NCI-H1092 (cell line): ENCODE results near the gene SEMA5B.

Source experiments
- DNase-seq: peaks from one replicate; lab custom pipeline; 2025; lab: John Stamatoyannopoulos, UW

Gene SEMA5B

GRCh38 chr3:122892118-122892960, 135.2 kb downstream of the SEMA5B start:
- no peak for DNase-seq

- no peak for DNase-seq
Observed at GRCh38 chr3:122890720-122891220, 136.8 kb downstream of the SEMA5B start.

GRCh38 chr3:122890077-122890719, 137.4 kb downstream of the SEMA5B start:
- no peak for DNase-seq

- DNase-seq, result no peak
Observed at GRCh38 chr3:122886946-122887345, 140.6 kb downstream of the SEMA5B start.

- DNase-seq, result no peak
Observed at GRCh38 chr3:122886251-122886650, 141.3 kb downstream of the SEMA5B start.

GRCh38 chr3:122882361-122882947, 145.1 kb downstream of the SEMA5B start:
- DNase-seq, result no peak

GRCh38 chr3:122880624-122881023, 146.9 kb downstream of the SEMA5B start:
- DNase-seq, result no peak

- DNase-seq, result no peak
Observed at GRCh38 chr3:122880173-122880572, 147.4 kb downstream of the SEMA5B start.

GRCh38 chr3:122875547-122876127, 151.9 kb downstream of the SEMA5B start:
- DNase-seq, result no peak

GRCh38 chr3:122873741-122874515, 153.6 kb downstream of the SEMA5B start:
- DNase-seq, result no peak

GRCh38 chr3:122868322-122868721, 159.2 kb downstream of the SEMA5B start:
- DNase-seq, result no peak

GRCh38 chr3:122864498-122864897, 163.1 kb downstream of the SEMA5B start:
- no peak for DNase-seq

GRCh38 chr3:122862381-122862780, 165.2 kb downstream of the SEMA5B start:
- no peak for DNase-seq
